Activated T-cell treated with anti-CD3 and anti-CD28 coated beads, Interleukin-2, amount 50 U/mL, for 4 hours (primary cell): ENCODE measurements around the gene NCKAP1. TPM values are rescaled to one million over a fixed set of nuclear protein-coding genes. Genes with fewer than 3 reads are reported as not detected.

Source experiments
- ATAC-seq, 2 donors: fragments of 200-7000 bp; cut with Tn5 transposase; one replicate each; pipeline ENCODE4 v1.10.0; 2021
- DNase-seq: peaks from one replicate; pipeline ENCODE4 v3.0.0-alpha.2; 2020
- H3K27me3 Mint-ChIP-seq: one replicate; pipeline ENCODE4 v1.8.0; 2021; ENCODE audit warnings: low read depth, mixed read lengths
- H3K36me3 Mint-ChIP-seq: one replicate; pipeline ENCODE4 v1.8.0; 2022; ENCODE audit warnings: mixed read lengths; ENCODE audit not compliant: insufficient read depth
- H3K4me1 Mint-ChIP-seq: one replicate; pipeline ENCODE4 v1.8.0; 2021; ENCODE audit warnings: low read depth, mixed read lengths
- H3K4me3 Mint-ChIP-seq: one replicate; pipeline ENCODE4 v1.8.0; 2021; ENCODE audit warnings: mild to moderate bottlenecking, moderate library complexity, mixed read lengths
- H3K9me3 Mint-ChIP-seq: one replicate; pipeline ENCODE4 v1.8.0; 2021; ENCODE audit warnings: mixed read lengths
- total RNA-seq, 3 donors: library from RNA; stranded (reverse); gene quantifications; one replicate each; pipeline ENCODE4 v1.2.1, GENCODE V29; 2021

NCKAP1 gene
- total RNA-seq, 3 donors from 2014 or later, result 8.2 to 13.0 (median 8.3) TPM

DNA sequence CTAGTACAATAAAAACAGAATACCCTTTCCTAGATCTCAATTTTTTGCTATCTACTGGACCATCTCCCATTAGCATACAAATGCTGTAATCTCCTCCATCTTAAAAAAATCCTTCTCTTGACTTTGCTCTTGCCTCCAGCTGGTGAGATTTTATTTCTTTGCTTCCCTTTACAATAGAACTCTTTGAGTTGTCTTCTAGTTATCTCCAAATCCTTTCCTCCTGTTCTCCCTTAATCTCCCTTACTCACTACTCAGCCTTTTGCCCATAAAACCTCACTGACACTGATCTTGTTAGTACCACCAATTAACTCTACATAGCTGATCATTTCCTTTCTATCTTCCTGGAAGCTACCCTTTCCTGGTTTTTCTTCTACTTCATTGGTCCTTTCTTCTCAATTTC lies 108.3 kb downstream of the NCKAP1 start:
- Mint-ChIP-seq H3K4me3 (no peak overlapping the region), H3K4me1 (no peaks in the 10 kb centered on the region), H3K9me3 (no peaks in the 10 kb centered on the region), H3K27me3 (no peaks in the 10 kb centered on the region), H3K36me3 (peaks cover 19% of the 10 kb centered on the region)
- DNase-seq (no peak), ATAC-seq (no peak)

DNA sequence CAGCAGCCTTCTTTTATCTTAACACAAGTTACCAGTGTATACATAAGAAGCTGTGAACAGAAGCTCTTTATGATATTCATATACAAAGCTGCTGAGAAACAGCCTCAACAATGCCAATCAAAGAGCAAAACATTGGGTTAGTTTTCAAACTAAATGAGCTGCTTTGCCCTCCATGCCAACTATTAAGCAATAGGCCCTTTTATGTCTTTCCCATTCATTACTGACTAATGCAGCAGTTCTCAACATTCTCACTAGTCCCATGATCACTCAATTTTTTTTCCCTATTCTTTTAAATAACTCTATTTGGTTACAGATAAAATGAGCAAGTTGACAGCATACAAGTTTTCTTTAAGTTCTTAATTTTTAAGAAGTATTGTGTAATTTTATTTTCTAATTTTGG lies 114.0 kb downstream of the NCKAP1 start:
- ATAC-seq, result no peak
- H3K4me1 Mint-ChIP-seq, result no peaks in the 10 kb centered on the region
- no peak for DNase-seq
- H3K9me3 Mint-ChIP-seq, result no peaks in the 10 kb centered on the region
- no peak overlapping the region for H3K4me3 Mint-ChIP-seq
- no peaks in the 10 kb centered on the region for H3K27me3 Mint-ChIP-seq
- H3K36me3 Mint-ChIP-seq, result peaks cover 16% of the 10 kb centered on the region

DNA sequence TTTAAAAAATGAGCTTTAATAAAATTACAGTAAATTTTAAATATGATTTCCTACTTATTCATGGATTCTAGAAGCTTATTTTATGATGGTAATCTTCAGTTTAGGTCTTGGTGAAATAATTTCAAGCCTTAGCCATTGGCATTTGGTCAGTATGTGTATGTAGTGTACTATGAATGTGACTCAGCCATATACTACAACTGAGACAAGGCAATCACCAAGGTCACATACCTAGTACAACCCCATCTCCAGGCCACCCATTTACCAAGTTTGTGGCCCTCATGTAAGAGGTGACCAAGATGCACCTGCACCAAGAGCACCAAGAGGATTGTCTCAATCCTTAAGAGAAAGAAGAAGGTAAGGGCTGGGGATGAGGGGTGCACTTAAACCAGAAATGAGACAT lies 117.0 kb downstream of the NCKAP1 start:
- H3K36me3 Mint-ChIP-seq, result peaks cover 11% of the 10 kb centered on the region
- DNase-seq (no peak), ATAC-seq (no peak)
- H3K27me3 Mint-ChIP-seq, result no peaks in the 10 kb centered on the region
- no peaks in the 10 kb centered on the region for H3K4me1 Mint-ChIP-seq
- no peaks in the 10 kb centered on the region for H3K9me3 Mint-ChIP-seq
- H3K4me3 Mint-ChIP-seq, result no peak overlapping the region

DNA sequence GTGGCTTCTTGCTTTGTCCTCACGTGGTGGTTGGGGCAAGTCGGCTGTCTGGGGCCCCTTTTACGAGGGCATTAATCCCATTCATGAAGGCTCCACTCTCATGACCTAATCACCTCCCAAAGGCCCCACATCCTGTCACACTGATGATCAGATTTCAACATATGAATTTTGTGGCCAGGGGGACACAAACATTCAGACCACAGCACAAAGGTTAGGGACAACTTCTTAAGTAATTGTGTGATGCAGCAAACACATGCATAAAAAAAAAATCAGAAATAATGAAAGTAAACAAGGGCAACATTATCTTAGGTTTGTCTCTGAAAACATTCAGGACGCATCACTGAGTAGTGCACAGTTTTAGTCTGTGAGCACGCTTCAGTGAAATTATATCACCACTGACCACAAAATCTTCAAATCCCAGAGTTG lies 117.6 kb downstream of the NCKAP1 start:
- Mint-ChIP-seq H3K4me1 (no peaks in the 10 kb centered on the region), H3K9me3 (no peaks in the 10 kb centered on the region), H3K27me3 (no peaks in the 10 kb centered on the region), H3K36me3 (peaks cover 8% of the 10 kb centered on the region), H3K4me3 (no peak overlapping the region)
- no peak for DNase-seq
- ATAC-seq, result no peak

DNA sequence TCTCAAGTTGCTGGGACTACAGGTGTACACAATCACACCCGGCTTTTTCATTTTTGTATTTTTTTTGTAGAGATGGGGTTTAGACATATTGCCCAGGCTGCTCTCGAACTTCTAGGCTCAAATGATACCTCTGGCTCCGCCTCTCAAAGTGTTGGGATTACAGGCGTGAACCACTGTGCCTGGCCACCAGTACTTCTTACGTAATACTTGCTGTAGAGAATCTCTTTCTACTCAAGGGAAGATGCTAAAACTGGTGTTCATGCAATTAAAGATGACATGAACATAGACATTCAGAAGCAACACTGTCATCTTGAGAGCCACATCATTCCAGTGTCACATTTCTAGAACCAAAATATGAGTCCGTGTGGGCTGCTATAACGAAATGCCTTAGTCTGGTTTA lies 118.2 kb downstream of the NCKAP1 start:
- Mint-ChIP-seq H3K9me3 (no peaks in the 10 kb centered on the region), H3K4me1 (no peaks in the 10 kb centered on the region), H3K4me3 (no peak overlapping the region), H3K27me3 (no peaks in the 10 kb centered on the region), H3K36me3 (peaks cover 8% of the 10 kb centered on the region)
- DNase-seq (no peak), ATAC-seq (no peak)

DNA sequence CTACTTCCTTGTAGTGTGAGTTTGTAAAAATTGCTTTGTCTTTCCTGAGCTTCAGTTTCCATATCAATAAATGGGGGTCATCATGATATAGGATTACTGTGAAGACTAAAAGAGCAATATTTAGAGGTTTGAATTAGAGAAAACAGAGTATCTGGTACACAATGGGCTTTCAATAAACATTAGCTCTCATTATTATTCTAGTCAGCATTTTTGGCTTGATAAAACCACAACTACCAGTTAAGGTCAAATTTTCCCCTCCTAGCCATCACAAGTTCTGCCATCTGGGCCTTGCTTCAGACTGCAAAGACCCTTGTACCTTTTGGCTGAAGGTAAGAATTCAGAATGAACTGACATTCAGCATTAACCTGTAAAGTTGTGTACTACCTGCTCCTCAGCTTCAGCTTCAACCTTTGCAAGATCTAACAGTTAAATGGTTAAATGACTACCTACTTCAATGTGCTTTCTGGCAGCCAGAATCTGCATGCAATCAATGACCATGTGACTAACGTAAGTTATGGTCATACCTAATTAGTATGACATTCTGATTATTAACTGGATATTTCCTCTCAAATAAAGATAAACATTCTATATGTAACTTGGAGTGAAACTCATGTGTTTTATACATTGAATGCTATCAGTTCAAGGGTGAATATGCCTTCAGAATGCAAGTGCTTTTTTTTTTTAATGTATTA lies 119.2 kb downstream of the NCKAP1 start:
- Mint-ChIP-seq H3K4me1 (no peaks in the 10 kb centered on the region), H3K36me3 (peaks cover 8% of the 10 kb centered on the region), H3K4me3 (no peak overlapping the region), H3K9me3 (no peaks in the 10 kb centered on the region), H3K27me3 (no peaks in the 10 kb centered on the region)
- no peak for DNase-seq
- ATAC-seq, result no peak

DNA sequence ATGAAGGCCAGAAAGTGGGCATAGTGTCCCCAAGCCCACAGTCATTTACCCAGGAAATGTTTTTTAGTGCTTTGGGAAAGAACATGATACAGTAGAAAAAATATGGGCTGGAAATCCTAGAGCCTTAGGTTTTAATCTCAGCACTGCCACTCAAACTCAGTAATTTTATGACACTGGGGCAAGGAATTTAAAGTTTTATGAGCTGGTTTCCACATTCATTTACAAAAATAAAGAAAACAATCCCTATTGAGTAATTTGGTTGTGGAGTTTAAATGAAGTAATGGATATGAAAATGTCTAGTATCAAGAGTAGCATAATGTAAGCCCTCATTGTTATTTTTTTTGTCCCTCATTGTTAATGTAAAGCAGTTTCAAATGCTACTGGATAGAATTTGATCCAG lies 120.3 kb downstream of the NCKAP1 start:
- ATAC-seq (no peak), DNase-seq (no peak)
- Mint-ChIP-seq H3K4me1 (no peaks in the 10 kb centered on the region), H3K27me3 (no peaks in the 10 kb centered on the region), H3K9me3 (no peaks in the 10 kb centered on the region), H3K36me3 (peaks cover 6% of the 10 kb centered on the region), H3K4me3 (no peak overlapping the region)

DNA sequence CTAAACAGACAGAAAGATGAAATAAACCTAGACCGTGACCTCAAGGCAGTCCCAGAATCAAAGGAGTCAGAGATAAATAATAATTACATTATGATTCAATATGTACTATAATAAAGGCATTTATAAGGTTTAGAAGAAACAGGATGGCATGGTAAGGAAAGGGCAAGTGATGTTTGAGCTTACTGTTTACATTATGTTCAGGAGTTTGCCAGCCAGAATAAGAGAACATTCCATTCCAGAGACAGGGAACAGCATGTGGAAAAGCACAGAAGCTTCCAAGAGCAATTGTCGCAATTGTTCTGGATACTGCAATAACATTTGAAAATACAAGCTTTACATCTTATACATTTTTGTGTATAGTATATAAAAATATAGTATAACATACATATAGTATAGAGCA lies 121.8 kb downstream of the NCKAP1 start:
- Mint-ChIP-seq H3K9me3 (no peaks in the 10 kb centered on the region), H3K4me1 (no peaks in the 10 kb centered on the region), H3K27me3 (no peaks in the 10 kb centered on the region), H3K36me3 (peaks cover 3% of the 10 kb centered on the region), H3K4me3 (no peak overlapping the region)
- ATAC-seq (no peak), DNase-seq (no peak)

DNA sequence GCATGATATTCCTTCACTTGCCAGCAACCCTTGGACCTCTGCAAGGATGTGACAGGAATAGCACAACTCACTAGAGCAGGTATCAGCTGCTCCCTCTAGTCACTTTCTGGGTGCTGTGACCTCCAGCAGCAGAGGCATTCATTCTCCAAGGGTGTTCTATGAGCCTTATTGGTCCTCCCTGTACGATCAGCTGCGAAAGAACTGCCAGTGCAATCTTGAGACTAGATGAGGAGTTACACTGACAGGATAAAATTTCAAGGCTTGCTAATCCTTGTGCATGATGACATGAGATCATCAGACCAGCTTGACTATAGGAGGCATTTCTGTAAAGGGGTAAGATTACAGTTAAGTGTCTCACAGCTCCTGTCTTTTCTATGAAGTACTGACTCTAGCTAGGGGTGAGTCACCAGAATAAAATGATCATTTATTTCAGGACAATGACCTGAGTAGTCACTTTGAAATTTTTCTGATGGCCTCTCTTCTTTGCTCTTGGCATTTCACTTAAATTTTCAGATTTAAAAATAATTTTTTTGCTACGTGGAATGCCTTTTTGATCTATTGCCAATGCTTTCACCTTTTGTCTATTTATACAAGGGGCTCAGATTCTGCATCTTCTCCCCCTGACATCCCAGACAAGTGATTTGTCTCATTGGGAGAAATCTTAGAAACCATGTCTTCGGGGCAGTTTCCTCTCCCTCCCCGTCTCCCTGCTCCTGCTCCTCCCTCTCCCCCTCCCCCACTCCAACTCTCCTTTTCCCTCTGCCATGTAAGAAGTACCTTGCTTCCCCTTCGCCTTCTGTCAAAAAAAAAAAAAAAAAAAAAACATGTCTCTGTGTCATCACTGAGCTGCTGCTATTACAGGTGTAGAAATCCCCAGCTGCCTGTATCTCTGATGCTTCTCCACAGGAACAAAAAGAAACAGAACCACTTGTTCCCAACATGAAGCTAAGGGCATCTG lies 122.6 kb downstream of the NCKAP1 start:
- ATAC-seq (no peak), DNase-seq (no peak)
- no peaks in the 10 kb centered on the region for H3K27me3 Mint-ChIP-seq
- H3K9me3 Mint-ChIP-seq, result no peaks in the 10 kb centered on the region
- no peak overlapping the region for H3K4me3 Mint-ChIP-seq
- no peaks in the 10 kb centered on the region for H3K4me1 Mint-ChIP-seq
- H3K36me3 Mint-ChIP-seq, result peaks cover 3% of the 10 kb centered on the region

DNA sequence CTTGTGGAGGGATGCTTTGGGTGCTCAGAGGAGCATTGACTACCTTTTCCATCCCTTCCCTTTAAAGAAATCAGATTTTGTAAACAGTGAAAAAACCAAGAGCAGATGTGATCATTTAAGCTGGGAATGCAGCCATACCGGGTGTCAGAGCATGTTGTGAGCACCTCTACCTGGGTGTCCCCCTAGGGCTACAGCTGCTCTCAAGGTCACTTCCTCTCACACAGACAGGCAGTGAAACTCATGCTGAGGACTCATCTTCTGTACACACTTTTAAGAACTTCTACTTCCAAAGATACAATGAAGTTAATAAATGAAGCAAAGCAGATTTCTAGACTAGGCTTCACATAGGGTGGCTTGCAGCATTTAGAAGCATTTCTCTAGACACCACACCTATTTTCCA lies 123.4 kb downstream of the NCKAP1 start:
- H3K4me1 Mint-ChIP-seq, result no peaks in the 10 kb centered on the region
- H3K4me3 Mint-ChIP-seq, result no peak overlapping the region
- no peaks in the 10 kb centered on the region for H3K9me3 Mint-ChIP-seq
- no peak for ATAC-seq
- no peaks in the 10 kb centered on the region for H3K27me3 Mint-ChIP-seq
- peaks cover 3% of the 10 kb centered on the region for H3K36me3 Mint-ChIP-seq
- no peak for DNase-seq

DNA sequence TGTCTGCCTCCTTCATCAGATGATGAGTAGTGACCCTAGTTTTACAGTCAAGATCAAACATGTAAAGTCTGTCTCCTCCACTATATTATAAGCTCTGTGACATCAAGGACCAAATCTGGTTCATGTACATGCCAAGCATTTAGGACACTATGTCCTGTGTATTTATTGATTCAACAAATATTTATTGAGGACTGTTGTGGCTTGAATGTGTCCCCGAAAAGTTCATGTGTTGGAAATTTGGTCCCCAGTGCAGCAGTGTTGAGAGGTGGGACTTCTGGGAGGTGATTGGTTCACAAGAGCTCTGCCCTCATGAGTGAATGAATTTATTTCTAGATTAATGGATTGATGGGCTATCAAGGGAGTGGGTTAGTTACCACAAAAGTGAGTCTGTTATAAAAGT lies 125.2 kb downstream of the NCKAP1 start:
- no peak overlapping the region for H3K4me3 Mint-ChIP-seq
- H3K9me3 Mint-ChIP-seq, result no peaks in the 10 kb centered on the region
- no peaks in the 10 kb centered on the region for H3K4me1 Mint-ChIP-seq
- H3K27me3 Mint-ChIP-seq, result no peaks in the 10 kb centered on the region
- DNase-seq, result no peak
- peaks cover 3% of the 10 kb centered on the region for H3K36me3 Mint-ChIP-seq
- no peak for ATAC-seq

DNA sequence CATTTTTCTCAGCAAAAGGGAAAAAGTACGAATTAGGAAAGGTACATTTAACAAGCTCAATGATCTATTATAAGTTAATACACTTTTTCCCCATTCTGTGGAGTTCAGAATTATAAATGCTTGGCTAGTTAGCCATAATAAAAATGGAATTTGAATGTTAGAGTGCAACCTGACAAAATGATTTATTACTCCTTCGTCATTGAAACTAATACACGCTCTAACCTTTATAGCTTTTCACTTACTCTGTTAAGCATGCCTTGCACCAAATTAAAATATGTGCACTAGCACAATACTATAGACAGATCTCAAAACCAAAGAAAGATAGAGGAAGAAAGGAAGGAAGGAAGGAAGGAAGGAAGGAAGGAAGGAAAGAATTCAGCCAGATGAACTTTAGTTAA lies 125.7 kb downstream of the NCKAP1 start:
- DNase-seq (no peak), ATAC-seq (no peak)
- Mint-ChIP-seq H3K4me3 (no peak overlapping the region), H3K4me1 (no peaks in the 10 kb centered on the region), H3K36me3 (peaks cover 3% of the 10 kb centered on the region), H3K9me3 (no peaks in the 10 kb centered on the region), H3K27me3 (no peaks in the 10 kb centered on the region)

DNA sequence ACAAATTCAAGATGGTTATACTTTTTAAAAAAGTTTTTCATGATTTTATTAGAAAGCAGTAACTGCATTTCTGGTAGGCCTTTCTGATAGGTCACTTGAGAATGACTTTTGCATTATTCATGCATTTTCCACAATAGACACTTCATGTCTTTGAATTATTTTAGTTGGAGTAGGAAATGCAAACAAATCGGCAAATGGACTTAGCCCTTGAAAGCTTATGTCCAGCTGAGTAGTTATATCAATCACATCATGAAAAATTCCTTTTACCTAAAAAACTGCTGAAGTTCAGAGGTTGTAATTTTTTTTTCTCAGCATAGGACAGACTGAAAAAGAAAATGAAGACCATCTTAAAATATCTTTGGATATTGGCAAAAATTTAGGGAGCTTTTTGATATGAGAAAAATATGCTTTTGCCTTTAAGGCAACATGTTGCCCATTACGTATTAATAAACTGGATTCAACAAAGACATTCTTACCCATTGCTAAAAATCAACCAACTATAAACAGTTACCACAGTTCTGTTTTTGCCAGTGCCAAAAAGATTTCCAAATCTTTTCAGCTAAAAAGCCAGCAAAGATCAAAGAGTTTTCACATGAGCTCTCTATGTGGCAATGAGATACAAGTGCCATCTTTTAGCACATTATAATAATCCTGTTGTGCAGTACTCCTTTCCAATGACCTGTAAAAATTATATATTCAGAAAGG lies 126.3 kb downstream of the NCKAP1 start:
- H3K36me3 Mint-ChIP-seq, result peaks cover 3% of the 10 kb centered on the region
- DNase-seq, result no peak
- no peak for ATAC-seq
- H3K9me3 Mint-ChIP-seq, result no peaks in the 10 kb centered on the region
- no peaks in the 10 kb centered on the region for H3K27me3 Mint-ChIP-seq
- no peak overlapping the region for H3K4me3 Mint-ChIP-seq
- no peaks in the 10 kb centered on the region for H3K4me1 Mint-ChIP-seq

DNA sequence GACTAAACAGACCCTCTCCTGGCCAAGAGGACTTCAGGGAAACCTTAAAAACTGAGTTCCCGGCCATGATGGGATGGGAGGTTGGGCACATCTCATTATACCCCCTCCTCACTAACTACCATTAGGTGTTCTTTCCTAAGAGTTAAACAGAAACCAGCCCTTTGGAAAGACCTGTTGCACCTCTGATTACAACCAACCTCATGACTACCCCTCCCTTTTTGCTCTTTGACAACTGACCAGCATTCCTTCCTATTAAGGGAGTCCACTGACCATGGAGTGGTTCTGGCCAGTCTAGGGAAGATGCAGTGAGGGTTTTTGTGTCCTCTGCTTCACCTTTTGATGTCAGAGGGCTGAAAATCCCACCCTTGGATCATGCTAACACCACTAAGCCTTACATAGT lies 127.3 kb downstream of the NCKAP1 start:
- Mint-ChIP-seq H3K4me1 (no peaks in the 10 kb centered on the region), H3K9me3 (no peaks in the 10 kb centered on the region), H3K36me3 (peaks cover 3% of the 10 kb centered on the region), H3K4me3 (no peak overlapping the region), H3K27me3 (no peaks in the 10 kb centered on the region)
- no peak for DNase-seq
- no peak for ATAC-seq
